ENCODE data around the gene PERM1.

PERM1 gene

DNA sequence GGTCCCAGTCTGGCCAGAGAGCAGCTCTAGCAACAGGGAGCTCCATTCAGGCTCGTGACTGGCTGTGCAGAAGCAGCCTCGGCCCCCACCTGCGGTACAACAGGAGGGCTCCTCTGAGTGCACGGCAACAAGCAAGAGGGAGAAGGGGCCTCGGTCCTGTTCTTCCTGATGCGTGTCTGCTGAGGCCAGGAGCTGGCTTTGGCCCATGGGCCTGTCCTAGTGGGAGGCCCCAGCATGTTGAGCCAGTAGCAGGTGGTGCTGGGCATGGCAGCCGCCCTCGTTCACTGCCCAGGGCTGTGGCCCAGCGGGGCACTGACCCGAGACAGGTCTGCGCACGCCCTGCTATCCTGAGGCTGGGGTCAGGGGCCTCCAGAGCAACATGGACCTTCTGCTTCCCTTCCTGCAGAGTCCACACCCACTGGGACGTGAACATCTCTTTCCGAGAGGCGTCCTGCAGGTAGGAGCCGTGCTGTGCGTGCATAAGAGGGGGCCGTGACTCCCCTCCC, 51.2 kb downstream of the PERM1 start:
- DNase-seq, result no peak

DNA sequence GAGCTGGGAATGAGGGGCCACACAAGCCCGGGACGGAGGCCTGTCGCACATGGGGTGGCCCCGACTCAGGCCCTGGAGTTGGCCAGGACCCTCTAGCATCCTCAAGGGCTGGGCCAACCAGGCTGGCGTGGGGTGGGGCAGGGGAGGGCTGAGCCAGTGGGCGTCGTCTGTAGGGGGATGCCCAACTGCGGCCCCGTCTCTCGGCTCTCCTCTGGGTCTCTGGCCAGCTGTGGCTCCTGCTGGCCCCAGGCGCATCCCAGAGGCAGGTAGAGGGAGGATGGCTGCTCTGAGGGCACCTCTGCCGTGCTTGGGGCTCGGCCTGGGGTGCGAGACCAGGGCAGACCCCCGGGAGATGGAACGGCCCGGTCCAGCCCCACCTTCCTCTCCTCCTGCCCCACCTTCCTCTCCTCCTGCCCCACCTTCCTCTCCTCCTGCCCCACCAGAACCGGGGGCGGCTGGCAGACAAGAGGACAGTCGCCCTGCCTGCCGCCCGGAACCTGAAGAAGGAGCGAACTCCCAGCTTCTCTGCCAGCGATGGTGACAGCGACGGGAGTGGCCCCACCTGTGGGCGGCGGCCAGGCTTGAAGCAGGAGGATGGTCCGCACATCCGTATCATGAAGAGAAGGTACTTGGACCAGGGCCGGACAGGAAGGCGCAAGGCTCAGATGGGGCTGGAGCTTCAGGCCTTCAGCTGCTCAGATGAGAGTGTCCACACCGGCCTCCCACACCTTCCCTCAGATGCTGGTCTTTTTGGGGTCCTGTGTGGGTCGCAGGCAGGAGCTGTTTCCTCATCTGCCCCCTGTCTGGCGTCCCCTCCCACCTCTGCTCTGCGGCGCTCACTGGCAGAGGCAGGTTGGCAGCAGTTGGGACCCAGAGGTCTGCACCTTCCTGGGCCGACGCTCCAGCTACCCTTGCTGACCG, 51.9 kb downstream of the PERM1 start:
- no peak for DNase-seq

DNA sequence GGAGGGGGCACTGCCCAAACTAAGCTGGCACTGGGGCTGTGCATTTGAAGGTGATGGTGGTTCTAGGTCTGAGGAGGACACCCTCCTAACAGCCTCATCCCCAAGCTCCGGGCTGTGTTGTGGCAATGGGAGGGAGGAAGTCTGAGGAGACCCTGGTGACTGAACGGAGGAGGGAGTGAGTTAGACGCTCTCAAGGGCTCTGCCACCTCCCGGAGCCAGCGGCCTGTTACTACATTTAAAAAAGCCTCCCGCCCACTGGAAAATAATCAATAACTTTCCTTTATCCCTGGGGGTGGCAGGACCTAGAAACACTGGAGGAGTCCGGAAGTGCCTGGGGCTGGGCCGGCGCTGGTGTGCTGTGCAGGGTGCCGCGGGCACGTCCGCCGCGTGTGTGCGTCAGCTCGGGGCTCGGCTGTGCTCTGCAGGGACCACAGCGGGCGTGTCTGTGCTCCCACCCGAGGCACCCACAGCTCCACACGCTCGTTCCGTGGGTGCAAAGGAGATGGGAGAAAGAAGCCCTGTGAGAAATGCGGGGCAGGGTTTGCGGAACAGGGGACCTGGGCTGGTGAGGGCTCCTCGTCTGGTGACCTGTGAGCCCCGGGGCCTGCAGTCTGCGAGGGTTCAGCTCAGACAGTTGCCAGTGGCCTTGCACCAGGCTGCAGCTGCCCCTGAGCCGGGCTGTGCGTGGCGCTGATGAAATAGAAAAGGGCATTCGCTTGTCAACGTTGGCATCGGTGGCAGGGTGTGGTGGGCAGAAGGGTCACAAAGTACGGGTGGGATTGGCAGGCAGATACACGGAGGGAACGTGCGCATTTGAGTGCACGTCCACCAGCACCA, 52.9 kb downstream of the PERM1 start:
- DNase-seq, result no peak

GRCh38 chr1:927748-928147, 54.1 kb downstream of the PERM1 start:
- DNase-seq, result no peak

GRCh38 chr1:927234-927633, 54.7 kb downstream of the PERM1 start:
- no peak for DNase-seq

DNA sequence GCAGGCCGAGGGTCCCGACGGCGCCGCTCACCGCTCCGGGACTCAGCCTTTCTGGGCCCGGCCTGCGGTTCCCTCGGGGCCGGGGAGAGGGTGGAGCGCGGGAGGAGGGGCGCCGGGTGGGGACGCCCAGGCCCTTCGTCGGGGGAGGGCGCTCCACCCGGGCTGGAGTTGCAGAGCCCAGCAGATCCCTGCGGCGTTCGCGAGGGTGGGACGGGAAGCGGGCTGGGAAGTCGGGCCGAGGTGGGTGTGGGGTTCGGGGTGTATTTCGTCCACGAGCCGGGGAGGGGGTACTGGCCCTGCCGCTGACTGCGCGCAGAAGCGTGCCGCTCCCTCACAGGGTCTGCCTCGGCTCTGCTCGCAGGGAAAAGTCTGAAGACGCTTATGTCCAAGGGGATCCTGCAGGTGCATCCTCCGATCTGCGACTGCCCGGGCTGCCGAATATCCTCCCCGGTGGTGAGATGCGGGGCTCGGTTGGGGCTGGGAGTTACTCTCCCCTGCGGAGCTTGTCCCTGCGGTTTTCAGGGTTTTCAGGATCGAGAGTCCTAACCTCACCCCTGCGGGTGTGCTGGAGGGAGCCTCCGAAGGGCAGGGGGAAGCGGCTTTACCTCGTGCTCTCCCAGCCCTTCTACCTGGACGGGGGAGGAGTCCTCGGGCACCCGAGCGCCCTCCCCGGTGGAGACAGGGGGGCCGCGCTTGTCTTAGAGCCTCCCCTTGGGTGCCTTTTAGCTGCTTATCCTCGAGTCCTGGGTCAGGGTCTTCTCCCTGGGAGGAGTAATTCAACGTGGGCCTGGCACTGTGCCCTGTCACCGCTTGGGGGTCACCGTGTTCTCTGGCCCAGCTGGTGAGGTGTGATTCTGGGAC, 56.1 kb downstream of the PERM1 start:
- DNase-seq, result no peak

Measured in NCI-H1092 (cell line).